Neural cell (in vitro differentiated cells): Measurements from ENCODE around the gene CFL1. TPM values are rescaled to one million over a fixed set of nuclear protein-coding genes. Genes with fewer than 3 reads are reported as not detected.

Source experiments
- H2AFZ ChIP-seq: fragments of 200-600, 300-800 bp; sonication (generic), shearing (Covaris generic); 2 replicates; pipeline ENCODE4 v1.6.0; 2014; ENCODE audit warnings: low read depth, mild to moderate bottlenecking, antibody characterized with exemption, low read length, moderate library complexity
- H3F3A ChIP-seq: fragments of 200-600 bp; shearing (Covaris generic); 2 replicates; pipeline ENCODE4 v1.6.1; 2016; ENCODE audit warnings: mild to moderate bottlenecking, moderate library complexity, mixed read lengths, antibody characterized with exemption, low read length; ENCODE audit not compliant: insufficient read depth, poor library complexity, severe bottlenecking
- H3K27ac ChIP-seq: fragments of 200-600, 300-800 bp; sonication (generic), shearing (Covaris generic); 2 replicates; pipeline ENCODE4 v1.5.1; 2014; ENCODE audit warnings: mild to moderate bottlenecking, low read length, moderate library complexity
- H3K27me3 ChIP-seq: fragments of 300-800, 200-600 bp; sonication (generic), shearing (Covaris generic); 2 replicates; pipeline ENCODE4 v1.6.0; 2014; ENCODE audit warnings: mild to moderate bottlenecking, low read depth, low read length, moderate library complexity; ENCODE audit not compliant: insufficient read depth
- H3K36me3 ChIP-seq: fragments of 300-800, 200-600 bp; sonication (generic), shearing (Covaris generic); 2 replicates; pipeline ENCODE4 v1.5.1; 2014; ENCODE audit warnings: mild to moderate bottlenecking, antibody characterized with exemption, low read length, moderate library complexity; ENCODE audit not compliant: insufficient read depth
- H3K4me2 ChIP-seq: fragments of 300-800, 200-600 bp; sonication (generic), shearing (Covaris generic); 2 replicates; pipeline ENCODE4 v1.6.0; 2014; ENCODE audit warnings: mild to moderate bottlenecking, low read length
- H3K4me3 ChIP-seq: fragments of 300-800, 200-600 bp; sonication (generic), shearing (Covaris generic); 2 replicates; pipeline ENCODE4 v1.5.1; 2014; ENCODE audit warnings: mild to moderate bottlenecking, low read length, moderate library complexity
- H3K79me2 ChIP-seq: fragments of 200-600 bp; shearing (Covaris generic); replicated peaks from 2 replicates; pipeline ENCODE4 v1.6.0; 2014; ENCODE audit warnings: mild to moderate bottlenecking, low read length, moderate library complexity; ENCODE audit not compliant: insufficient read depth
- H3K9ac ChIP-seq: fragments of 300-800, 200-600 bp; sonication (generic), shearing (Covaris generic); 2 replicates; pipeline ENCODE4 v1.6.1; 2016; ENCODE audit warnings: mild to moderate bottlenecking, low read length, mixed read lengths
- H3K9me2 ChIP-seq: fragments of 200-600 bp; shearing (Covaris generic); 2 replicates; pipeline ENCODE4 v1.6.1; 2016; ENCODE audit warnings: mild to moderate bottlenecking, low read length, mixed read lengths; ENCODE audit not compliant: insufficient read depth
- H3K9me3 ChIP-seq: fragments of 200-600, 300-800 bp; sonication (generic), shearing (Covaris generic); 2 replicates; pipeline ENCODE4 v1.6.1; 2016; ENCODE audit warnings: mild to moderate bottlenecking, mixed run types, low read length, moderate library complexity, mixed read lengths
- H4K20me1 ChIP-seq: fragments of 200-600 bp; shearing (Covaris generic); 2 replicates; pipeline ENCODE4 v1.6.1; 2016; ENCODE audit warnings: mild to moderate bottlenecking, mixed run types; ENCODE audit not compliant: insufficient read depth
- CTCF ChIP-seq: fragments of 450-650 bp; IDR thresholded peaks from 2 replicates; pipeline ENCODE4 v1.5.1; 2014; ENCODE audit warnings: antibody characterized with exemption, mild to moderate bottlenecking, moderate library complexity; ENCODE audit not compliant: poor library complexity, severe bottlenecking
- EP300 ChIP-seq: fragments of 450-650 bp; conservative IDR thresholded peaks from 2 replicates; pipeline ENCODE4 v1.6.1; 2014; ENCODE audit warnings: antibody characterized with exemption, mild to moderate bottlenecking, moderate library complexity; ENCODE audit not compliant: poor library complexity, severe bottlenecking
- EZH2 ChIP-seq: fragments of 200-600, 300-800 bp; shearing (Covaris generic), sonication (generic); IDR thresholded peaks from 2 replicates; pipeline ENCODE4 v1.6.1; 2014; ENCODE audit warnings: antibody characterized with exemption, low read length, borderline replicate concordance, mild to moderate bottlenecking; ENCODE audit not compliant: insufficient read depth, poor library complexity, severe bottlenecking
- MXI1 ChIP-seq: fragments of 450-650 bp; conservative IDR thresholded peaks from 2 replicates; pipeline ENCODE4 v1.6.1; 2014; ENCODE audit warnings: antibody characterized with exemption, mild to moderate bottlenecking; ENCODE audit not compliant: poor library complexity, severe bottlenecking
- POLR2AphosphoS5 ChIP-seq: IDR thresholded peaks from 2 replicates; pipeline ENCODE4 v1.6.1; 2012
- RAD21 ChIP-seq: fragments of 450-650 bp; conservative IDR thresholded peaks from 2 replicates; pipeline ENCODE4 v1.6.1; 2014; ENCODE audit warnings: antibody characterized with exemption, mild to moderate bottlenecking, moderate library complexity
- REST ChIP-seq: IDR thresholded peaks from 2 replicates; pipeline ENCODE4 v1.6.1; 2012; ENCODE audit warnings: borderline replicate concordance
- SMC3 ChIP-seq: fragments of 450-650 bp; conservative IDR thresholded peaks from 2 replicates; pipeline ENCODE4 v1.6.1; 2014; ENCODE audit warnings: antibody characterized with exemption, mild to moderate bottlenecking, moderate library complexity; ENCODE audit not compliant: poor library complexity
- TAF1 ChIP-seq: IDR thresholded peaks from 2 replicates; pipeline ENCODE4 v1.6.1; 2012; ENCODE audit warnings: low read depth
- polyA plus RNA-seq: library from polyadenylated mRNA; depleted of rRNA; stranded (reverse); fragments of >200 nt; gene quantifications from 2 replicates; pipeline ENCODE4 v1.2.3, GENCODE V29; 2014

Gene CFL1
- polyA plus RNA-seq, 1 donor from 2014 or later, result 1,633 TPM

GRCh38 chr11:65868907-65869306, 10.9 kb upstream of the CFL1 start:
- Histone ChIP-seq H3K4me3 (no peak overlapping the region), H3K4me2 (no peak overlapping the region), H3K79me2 (no peaks in the 10 kb centered on the region), H3K27me3 (peaks cover 11% of the 10 kb centered on the region), H3K36me3 (no peaks in the 10 kb centered on the region), H2AFZ (no peak overlapping the region), H3K27ac (no peak overlapping the region), H3K9me2 (no peaks in the 10 kb centered on the region), H3K9ac (no peak overlapping the region), H3K9me3 (no peaks in the 10 kb centered on the region), H4K20me1 (no peaks in the 10 kb centered on the region), H3F3A (no peaks in the 10 kb centered on the region)
- TF ChIP-seq MXI1 (no peak), TAF1 (no peak), POLR2AphosphoS5 (peak; percentile 19), RAD21 (no peak), EZH2 (no peak), SMC3 (no peak)

DNA sequence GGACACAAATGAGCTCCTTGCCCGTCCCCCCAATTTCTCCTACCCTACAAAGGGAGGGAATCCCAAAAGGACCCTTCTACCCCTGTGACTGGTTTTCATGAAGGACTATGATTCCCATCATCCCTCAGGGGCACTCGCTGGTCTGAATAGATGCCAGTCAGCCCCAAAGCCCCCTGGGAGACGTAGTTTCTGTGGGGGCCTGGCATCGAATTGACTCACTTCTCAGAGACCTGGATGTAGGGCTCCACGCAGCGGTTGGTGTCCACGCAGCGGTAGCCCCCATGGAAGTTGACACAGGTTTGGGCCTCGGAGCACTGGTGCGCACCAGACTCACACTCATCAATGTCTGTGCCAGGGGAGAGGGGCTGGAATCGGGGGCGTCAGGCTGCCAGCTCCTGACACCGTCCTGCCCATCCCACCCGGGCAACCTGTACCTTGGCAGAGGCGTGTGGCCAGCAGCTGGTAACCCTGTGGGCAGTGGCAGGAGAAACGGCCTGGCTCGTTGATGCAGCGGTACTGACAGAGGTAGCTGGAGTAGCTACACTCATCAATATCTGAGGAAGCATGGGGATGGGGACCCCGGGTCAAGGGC, 10.2 kb upstream of the CFL1 start:
- H3K4me2 ChIP-seq, result no peak overlapping the region
- no peak overlapping the region for H3K4me3 ChIP-seq
- no peaks in the 10 kb centered on the region for H3K9me2 ChIP-seq
- H3K27me3 ChIP-seq, result peaks cover 5% of the 10 kb centered on the region
- H2AFZ ChIP-seq, result no peak overlapping the region
- H4K20me1 ChIP-seq, result no peaks in the 10 kb centered on the region
- H3K9ac ChIP-seq, result no peak overlapping the region
- H3K79me2 ChIP-seq, result no peaks in the 10 kb centered on the region
- no peak overlapping the region for H3K27ac ChIP-seq
- no peaks in the 10 kb centered on the region for H3K36me3 ChIP-seq
- TF ChIP-seq POLR2AphosphoS5 (peak; percentile 24), RAD21 (no peak), MXI1 (no peak)
- no peaks in the 10 kb centered on the region for H3F3A ChIP-seq
- no peaks in the 10 kb centered on the region for H3K9me3 ChIP-seq

GRCh38 chr11:65867284-65868071, 9.5 kb upstream of the CFL1 start:
- no peak for TF ChIP-seq POLR2AphosphoS5
- no peak for TF ChIP-seq SMC3
- no peak for TF ChIP-seq EZH2
- no peak for TF ChIP-seq CTCF
- TF ChIP-seq MXI1, result no peak
- no peak for TF ChIP-seq EP300
- TF ChIP-seq REST, result no peak
- no peak for TF ChIP-seq TAF1
- H3K4me3 ChIP-seq, result no peak overlapping the region
- H3K36me3 ChIP-seq, result no peaks in the 10 kb centered on the region

More at GRCh38 chr11:65867284-65868071, 9.5 kb upstream of the CFL1 start:
- Histone ChIP-seq H3K9me2 (no peaks in the 10 kb centered on the region), H3K79me2 (no peaks in the 10 kb centered on the region), H3K9ac (no peak overlapping the region), H4K20me1 (no peaks in the 10 kb centered on the region), H2AFZ (no peak overlapping the region), H3K9me3 (no peaks in the 10 kb centered on the region), H3F3A (no peaks in the 10 kb centered on the region), H3K27me3 (no peaks in the 10 kb centered on the region), H3K4me2 (no peak overlapping the region), H3K27ac (no peak overlapping the region)
